GM12878 (cell line): ENCODE results near the gene ARL6IP5. TPM values are rescaled to one million over a fixed set of nuclear protein-coding genes. Genes with fewer than 3 reads are reported as not detected.

Experiments used
- ATAC-seq: fragments of 200-7000 bp; cut with Tn5 transposase; 3 replicates; pipeline ENCODE4 v1.9.1; 2020; ENCODE audit warnings: mild to moderate bottlenecking, moderate library complexity
- BruUV-seq: library from RNA; stranded (reverse); fragments of 400-500 nt; replicated peaks from 2 replicates; lab custom pipeline; 2021; lab: Mats Ljungman, UMichigan
- CTCF ChIA-PET: fragments of 300-600 bp; sonication (Branson Sonifier 250); formaldehyde crosslinking; extraction: SDS; loops from one replicate; lab custom pipeline; 2021; ENCODE audit warnings: inconsistent platforms; lab: Yijun Ruan, JAX
- POLR2A ChIA-PET: fragments of 350-600 bp; formaldehyde crosslinking; extraction: SDS; loops from one replicate; lab custom pipeline; 2021; ENCODE audit warnings: inconsistent platforms; lab: Charles Lee
- RAD21 ChIA-PET: fragments of 300-600 bp; sonication (Branson Sonifier 250); formaldehyde crosslinking; loops from one replicate; lab custom pipeline; 2023; ENCODE audit warnings: antibody characterized with exemption; ENCODE audit not compliant: unreplicated experiment; lab: Charles Lee
- SMC1A ChIA-PET: fragments of 300-600 bp; sonication (Branson Sonifier 250); formaldehyde crosslinking; loops from one replicate; lab custom pipeline; 2023; ENCODE audit not compliant: unreplicated experiment, uncharacterized antibody; lab: Charles Lee
- DNase-seq: peaks from one replicate; pipeline ENCODE4 v3.0.0-alpha.2; 2011; ENCODE audit warnings: low read depth, low spot score
- FAIRE-seq: peaks from 3 replicates; lab custom pipeline; 2011; peaks lifted over from hg19 to GRCh38; lab: Jason Lieb, UNC
- H2AFZ ChIP-seq: 2 replicates; pipeline ENCODE4 v1.6.0; 2011; ENCODE audit warnings: low read depth, low read length, control low read depth; ENCODE audit not compliant: control insufficient read depth
- H3K27ac ChIP-seq: 2 replicates; pipeline ENCODE4 v1.5.1; 2011; ENCODE audit warnings: control low read depth; ENCODE audit not compliant: control insufficient read depth, insufficient read depth
- H3K27me3 ChIP-seq, 2 experiments: replicated peaks in 1 of 2; 2 replicates each; pipeline versions ENCODE4 v1.6.0 to v1.6.1; 2011; ENCODE audit warnings: low read length in 1 of 2; ENCODE audit not compliant: control insufficient read depth in 2 of 2, insufficient read depth in 2 of 2
- H3K36me3 ChIP-seq, 2 experiments: 2 replicates each; pipeline ENCODE4 v1.5.1; 2011; ENCODE audit warnings: low read length in 1 of 2; ENCODE audit not compliant: control insufficient read depth in 2 of 2, insufficient read depth in 2 of 2
- H3K4me1 ChIP-seq: 2 replicates; pipeline ENCODE4 v1.6.1; 2011; ENCODE audit warnings: mild to moderate bottlenecking, low read length, moderate library complexity, mixed read lengths; ENCODE audit not compliant: control insufficient read depth, insufficient read depth
- H3K4me2 ChIP-seq: 2 replicates; pipeline ENCODE4 v1.6.0; 2011; ENCODE audit warnings: control low read depth; ENCODE audit not compliant: control insufficient read depth, insufficient read depth
- H3K4me3 ChIP-seq: fragments of 200-600 bp; sonication (generic); 2 replicates; pipeline ENCODE4 v1.5.1; 2016
- H3K79me2 ChIP-seq: 2 replicates; pipeline ENCODE4 v1.6.0; 2011; ENCODE audit warnings: low read length; ENCODE audit not compliant: control insufficient read depth, insufficient read depth
- H3K9ac ChIP-seq: 2 replicates; pipeline ENCODE4 v1.8.0; 2011; ENCODE audit warnings: low read length, control low read depth, mixed read lengths; ENCODE audit not compliant: control insufficient read depth, insufficient read depth
- H3K9me3 ChIP-seq: replicated peaks from 3 replicates; pipeline ENCODE4 v1.5.1; 2011; ENCODE audit warnings: mild to moderate bottlenecking, low read length; ENCODE audit not compliant: control insufficient read depth, insufficient read depth
- H4K20me1 ChIP-seq: 2 replicates; pipeline ENCODE4 v1.6.0; 2011; ENCODE audit not compliant: control insufficient read depth, insufficient read depth
- BRCA1 ChIP-seq: IDR thresholded peaks from 2 replicates; pipeline ENCODE4 v1.6.1; 2011; ENCODE audit warnings: low read depth, low read length, improper control_type of control experiment
- CBFB ChIP-seq: IDR thresholded peaks from 2 replicates; pipeline ENCODE4 v1.6.1; 2016; ENCODE audit warnings: antibody characterized with exemption, low read depth
- CEBPZ ChIP-seq: fragments of 150-350 bp; IDR thresholded peaks from 2 replicates; pipeline ENCODE4 v1.6.1; 2016; ENCODE audit warnings: low read depth, low read length
- E2F4 ChIP-seq: IDR thresholded peaks from 2 replicates; pipeline ENCODE4 v1.6.1; 2012; ENCODE audit warnings: low read depth, low read length, improper control_type of control experiment
- ESRRA ChIP-seq: IDR thresholded peaks from 2 replicates; pipeline ENCODE4 v1.6.1; 2012; ENCODE audit warnings: mild to moderate bottlenecking, low read length, improper control_type of control experiment
- KAT2A ChIP-seq: conservative IDR thresholded peaks from 2 replicates; pipeline ENCODE4 v1.6.1; 2011; ENCODE audit warnings: low read depth, low read length; ENCODE audit not compliant: control insufficient read depth
- MYB ChIP-seq: fragments of 150-350 bp; IDR thresholded peaks from 2 replicates; pipeline ENCODE4 v1.6.1; 2014; ENCODE audit warnings: mild to moderate bottlenecking, low read depth, low read length, borderline replicate concordance
- REST ChIP-seq: IDR thresholded peaks from 2 replicates; pipeline ENCODE4 v1.6.1; 2012; ENCODE audit warnings: mild to moderate bottlenecking, low read depth, low read length
- SP1 ChIP-seq: IDR thresholded peaks from one replicate; pipeline ENCODE4 v1.6.1; 2011; ENCODE audit warnings: low read depth, low read length
- SREBF2 ChIP-seq: IDR thresholded peaks from 2 replicates; pipeline ENCODE4 v1.6.1; 2012; ENCODE audit warnings: mild to moderate bottlenecking, low read length
- STAT1 ChIP-seq: fragments of 450-650 bp; conservative IDR thresholded peaks from 2 replicates; pipeline ENCODE4 v1.6.1; 2014; ENCODE audit warnings: antibody characterized with exemption, mild to moderate bottlenecking
- TCF7 ChIP-seq: IDR thresholded peaks from 2 replicates; pipeline ENCODE4 v1.6.1; 2014; ENCODE audit warnings: antibody characterized with exemption, borderline replicate concordance
- WGBS: methylation state at CpG from one replicate; pipeline ENCODE4 v1.1.6; 2016; ENCODE audit warnings: low lambda C conversion rate; ENCODE audit not compliant: insufficient replicate concordance, insufficient coverage; ENCODE audit errors: missing lambda C conversion rate; 5-methylcytosine and 5-hydroxymethylcytosine counted together
- in situ Hi-C: fragments of 300-500 bp; cut with MboI; formaldehyde crosslinking; loops from 9 replicates; pipeline ENCODE4 v1.14.3; 2018; ENCODE audit warnings: mixed read lengths
- intact Hi-C: fragments of 100-400 bp; cut with micrococcal nuclease; formaldehyde crosslinking; loops from one replicate; pipeline ENCODE4 v1.14.2; 2022; ENCODE audit not compliant: unreplicated experiment
- polyA plus RNA-seq, 11 experiments: library from polyadenylated mRNA; depleted of rRNA in 4 of 11; unstranded in 6 of 11; stranded (reverse) in 5 of 11; fragments of >200 nt; fragmentation: Nextera tagmentation in 4 of 11; fragmentation: Illumina TruSeq in 1 of 11; extraction: Ambion mirVana in 4 of 11; extraction: Trizol in 1 of 11; gene quantifications; 1 replicate in 1 of 11; 2 replicates in 10 of 11; pipeline versions ENCODE4 v1.2.1 to v1.2.3, GENCODE V29; 2011 to 2016; ENCODE audit warnings: inconsistent platforms in 2 of 11, missing spikeins in 2 of 11, low read depth in 1 of 11
- total RNA-seq, 4 experiments: library from RNA; depleted of rRNA in 3 of 4; stranded (reverse); fragments of >200 nt in 3 of 4; fragmentation: Illumina TruSeq in 1 of 4; extraction: Trizol in 1 of 4; gene quantifications; 2 replicates each; pipeline versions ENCODE4 v1.2.1 to v1.2.3, GENCODE V29; 2013 to 2021

Gene ARL6IP5
- total and polyA plus RNA-seq, 10 of the 15 experiments (the other 5 are each of a cell fraction or from before 2014, with no cell fraction given): 78.2 to 310 (median 148) TPM

- TF ChIP-seq E2F4 (no peak), SP1 (no peak), BRCA1 (no peak), SREBF2 (no peak), ESRRA (no peak), CBFB (no peak), TCF7 (no peak)
Observed at GRCh38 chr3:69063636-69064035, 21.1 kb upstream of the ARL6IP5 start (continued).

- FAIRE-seq: no peak
- H3K27ac ChIP-seq: no peak overlapping the region
- no peak overlapping the region for H3K4me2 ChIP-seq
- ChIA-PET SMC1A (interaction anchor here (0.6 to 5.6 kb wide), 5 partner anchors 14 to 218 kb away, joined by 3 to 32 read pairs (median 6); partner anchors contain the start of gene TMF1), RAD21 (no interaction called here), POLR2A (interaction anchor here (0.6 to 1.3 kb wide), 2 partner anchors 12 to 19 kb away, joined by 3 to 4 read pairs; no protein-coding TSS in a partner anchor), CTCF (interaction anchor here (0.8 to 1.8 kb wide), 5 partner anchors 21 to 241 kb away, joined by 3 to 4 read pairs (median 3); no protein-coding TSS in a partner anchor)
- H4K20me1 ChIP-seq: no peaks in the 10 kb centered on the region
- no peak for ATAC-seq
- H3K79me2 ChIP-seq: no peaks in the 10 kb centered on the region
- WGBS: 65% methylated on average over 6 of the region's 6 CpGs
- H3K4me1 ChIP-seq: no peaks in the 10 kb centered on the region
- no peaks in the 10 kb centered on the region; the same call in 2 of the 3 replicates for H3K9me3 ChIP-seq
- no peak for DNase-seq
- intact Hi-C loops: no loop called here
- H2AFZ ChIP-seq: no peak overlapping the region
- in situ Hi-C loops: no loop called here
- H3K9ac ChIP-seq: no peak overlapping the region
- no peak for TF ChIP-seq CEBPZ
- TF ChIP-seq REST: no peak
- no peak for TF ChIP-seq KAT2A
- TF ChIP-seq MYB: no peak
- TF ChIP-seq STAT1: no peak
- H3K27me3 ChIP-seq: no peaks in the 10 kb centered on the region
- no TSS peak for BruUV-seq
- peaks cover 1 to 21% of the 10 kb centered on the region in 2 experiments; a peak in 3 of 4 replicates for H3K36me3 ChIP-seq
- no peak overlapping the region for H3K4me3 ChIP-seq
Observed at GRCh38 chr3:69065318-69065964, 19.3 kb upstream of the ARL6IP5 start.
